Neutrophil (primary cell): ENCODE data around the gene PRDM16.

Experiments used
- H3K27ac ChIP-seq: fragments of 200-600 bp; sonication (generic); 2 replicates; pipeline ENCODE4 v1.5.1; 2016; ENCODE audit warnings: mild to moderate bottlenecking, moderate library complexity
- H3K27me3 ChIP-seq: fragments of 200-600 bp; sonication (generic); 2 replicates; pipeline ENCODE4 v1.6.0; 2016; ENCODE audit warnings: mild to moderate bottlenecking
- H3K36me3 ChIP-seq: fragments of 200-600 bp; sonication (generic); 2 replicates; pipeline ENCODE4 v1.5.1; 2017
- H3K4me1 ChIP-seq, 2 experiments: fragments of 200-600 bp in 1 of 2; sonication (generic) in 1 of 2; 1 replicate in 1 of 2; 2 replicates in 1 of 2; pipeline versions ENCODE4 v1.5.1 to v1.6.1; 2013 to 2016; ENCODE audit warnings: low read depth in 1 of 2, low read length in 1 of 2, mild to moderate bottlenecking in 1 of 2, moderate library complexity in 1 of 2; ENCODE audit not compliant: control insufficient read depth in 1 of 2, insufficient read depth in 1 of 2
- H3K4me3 ChIP-seq, 2 experiments: fragments of 200-600 bp in 1 of 2; sonication (generic) in 1 of 2; 1 replicate in 1 of 2; 2 replicates in 1 of 2; pipeline ENCODE4 v1.5.1; 2013 to 2016; ENCODE audit warnings: low read depth in 1 of 2, low read length in 1 of 2, mild to moderate bottlenecking in 1 of 2, moderate library complexity in 1 of 2
- H3K9me3 ChIP-seq: fragments of 200-600 bp; sonication (generic); 2 replicates; pipeline ENCODE4 v1.5.1; 2016
- CTCF ChIP-seq: fragments of 200-600 bp; sonication (generic); IDR thresholded peaks from 2 replicates; pipeline ENCODE4 v1.5.1; 2016; ENCODE audit warnings: antibody characterized with exemption

PRDM16 gene

GRCh38 chr1:3272321-3273045, 203.5 kb downstream of the PRDM16 start:
- Histone ChIP-seq H3K4me1 (no peaks in the 10 kb centered on the region), H3K36me3 (no peaks in the 10 kb centered on the region), H3K27me3 (no peaks in the 10 kb centered on the region), H3K9me3 (no peaks in the 10 kb centered on the region), H3K4me3 (no peak overlapping the region), H3K27ac (no peak overlapping the region)
- no peak for TF ChIP-seq CTCF

DNA sequence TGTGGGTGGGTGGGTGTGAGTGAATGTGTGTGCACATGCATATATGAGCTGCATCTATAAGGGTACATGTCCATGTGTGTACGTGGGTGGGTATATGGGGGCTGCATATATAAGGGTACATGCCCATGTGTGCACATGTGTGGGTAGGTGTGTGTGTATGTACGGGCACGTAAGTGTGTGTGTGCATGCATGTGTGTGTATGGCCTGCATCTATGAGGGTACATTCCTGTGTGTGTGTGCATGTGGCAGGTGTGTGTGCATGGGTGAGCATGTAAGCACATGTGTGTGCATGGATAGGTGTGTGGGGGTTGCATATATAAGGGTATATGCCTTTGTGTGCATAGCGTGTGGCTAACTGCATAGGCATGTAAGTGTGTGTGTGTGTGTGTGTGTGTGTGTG, 204.4 kb downstream of the PRDM16 start:
- Histone ChIP-seq H3K4me3 (no peak overlapping the region), H3K4me1 (no peaks in the 10 kb centered on the region), H3K27me3 (no peaks in the 10 kb centered on the region), H3K36me3 (no peaks in the 10 kb centered on the region), H3K9me3 (no peaks in the 10 kb centered on the region), H3K27ac (no peak overlapping the region)
- TF ChIP-seq CTCF: no peak

DNA sequence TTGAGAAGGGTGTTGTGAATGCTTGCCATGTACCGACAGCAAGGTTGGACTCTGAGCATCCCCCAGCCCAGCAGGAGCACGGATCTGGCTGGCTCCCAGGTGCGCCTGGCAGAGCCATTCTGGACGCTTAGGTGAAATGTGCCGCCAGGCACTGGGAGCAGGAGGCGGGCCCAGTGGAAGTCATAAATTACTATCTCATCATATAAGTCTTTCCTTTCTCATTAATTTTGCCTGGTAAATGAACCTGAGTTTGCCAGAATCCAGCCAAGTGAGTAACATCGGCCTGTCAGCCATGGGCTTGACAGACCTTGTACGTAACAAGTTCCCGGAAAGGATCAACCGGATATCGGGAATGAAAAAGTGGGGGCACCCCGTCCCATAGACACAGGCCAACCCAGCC, 206.0 kb downstream of the PRDM16 start:
- H3K27ac ChIP-seq: no peak overlapping the region
- no peaks in the 10 kb centered on the region for H3K9me3 ChIP-seq
- no peaks in the 10 kb centered on the region for H3K27me3 ChIP-seq
- H3K4me1 ChIP-seq: no peaks in the 10 kb centered on the region
- no peak overlapping the region for H3K4me3 ChIP-seq
- TF ChIP-seq CTCF: no peak
- no peaks in the 10 kb centered on the region for H3K36me3 ChIP-seq

GRCh38 chr1:3275471-3276340, 206.7 kb downstream of the PRDM16 start:
- H3K4me3 ChIP-seq: no peak overlapping the region
- TF ChIP-seq CTCF: no peak
- H3K9me3 ChIP-seq: no peaks in the 10 kb centered on the region
- H3K36me3 ChIP-seq: no peaks in the 10 kb centered on the region
- no peak overlapping the region for H3K27ac ChIP-seq
- no peaks in the 10 kb centered on the region for H3K27me3 ChIP-seq
- H3K4me1 ChIP-seq: no peaks in the 10 kb centered on the region

GRCh38 chr1:3276341-3276800, 207.4 kb downstream of the PRDM16 start:
- Histone ChIP-seq H3K4me1 (no peaks in the 10 kb centered on the region), H3K4me3 (no peak overlapping the region), H3K36me3 (no peaks in the 10 kb centered on the region), H3K27me3 (no peaks in the 10 kb centered on the region), H3K9me3 (no peaks in the 10 kb centered on the region), H3K27ac (no peak overlapping the region)
- no peak for TF ChIP-seq CTCF
